IMR-90 (cell line): ENCODE data around the gene RAD51C. TPM values are rescaled to one million over a fixed set of nuclear protein-coding genes. Genes with fewer than 3 reads are reported as not detected.

Experiments
- ATAC-seq: fragments of 200-7000 bp; cut with Tn5 transposase; 2 replicates; pipeline ENCODE4 v1.9.1; 2020; ENCODE audit warnings: low read depth, mild to moderate bottlenecking, moderate library complexity
- BruUV-seq: library from RNA; stranded (reverse); fragments of 400-500 nt; replicated peaks from 2 replicates; lab custom pipeline; 2021; lab: Mats Ljungman, UMichigan
- CTCF ChIA-PET: fragments of 300-600 bp; formaldehyde crosslinking; extraction: SDS; loops from one replicate; lab custom pipeline; 2021; ENCODE audit warnings: antibody characterized with exemption; lab: Yijun Ruan, JAX
- POLR2A ChIA-PET: fragments of 300-600 bp; sonication (Branson Sonifier 250); formaldehyde crosslinking; loops from one replicate; lab custom pipeline; 2022; ENCODE audit warnings: antibody characterized with exemption; ENCODE audit not compliant: unreplicated experiment; lab: Charles Lee
- DNase-seq: peaks from one replicate; pipeline ENCODE4 v3.0.0; 2013
- H2AFZ ChIP-seq: replicated peaks from 2 replicates; pipeline ENCODE3; 2013; ENCODE audit warnings: low read length, mild to moderate bottlenecking; ENCODE audit not compliant: poor library complexity
- H2AK5ac ChIP-seq: 2 replicates; pipeline ENCODE4 v1.6.1; 2013; ENCODE audit warnings: low read depth, low read length, inconsistent platforms
- H2AK9ac ChIP-seq: replicated peaks from 2 replicates; pipeline ENCODE3; 2013; ENCODE audit warnings: mild to moderate bottlenecking, low read depth, low read length, moderate library complexity; ENCODE audit not compliant: poor library complexity
- H2BK120ac ChIP-seq: 2 replicates; pipeline ENCODE4 v1.6.1; 2013; ENCODE audit warnings: low read depth, low read length, inconsistent platforms
- H2BK15ac ChIP-seq: 3 replicates; pipeline ENCODE4 v1.6.1; 2013; ENCODE audit warnings: low read depth, low read length, inconsistent platforms
- H2BK20ac ChIP-seq: 2 replicates; pipeline ENCODE4 v1.6.1; 2013; ENCODE audit warnings: low read depth, mild to moderate bottlenecking, inconsistent platforms, low read length, moderate library complexity
- H2BK5ac ChIP-seq: 2 replicates; pipeline ENCODE4 v1.6.1; 2013; ENCODE audit warnings: mild to moderate bottlenecking, low read depth, low read length, inconsistent platforms; ENCODE audit not compliant: poor library complexity, severe bottlenecking
- H3K14ac ChIP-seq: replicated peaks from 2 replicates; pipeline ENCODE4 v1.6.1; 2013; ENCODE audit warnings: low read depth, low read length, inconsistent platforms
- H3K18ac ChIP-seq: 2 replicates; pipeline ENCODE4 v1.6.1; 2013; ENCODE audit warnings: low read depth, low read length, control low read depth
- H3K23ac ChIP-seq: 2 replicates; pipeline ENCODE4 v1.6.1; 2013; ENCODE audit warnings: low read depth, low read length, inconsistent platforms
- H3K27ac ChIP-seq: 2 replicates; pipeline ENCODE4 v1.5.1; 2013; ENCODE audit warnings: mild to moderate bottlenecking, control low read depth, low read length; ENCODE audit not compliant: insufficient read depth
- H3K27me3 ChIP-seq: 2 replicates; pipeline ENCODE4 v1.6.1; 2013; ENCODE audit warnings: low read length; ENCODE audit not compliant: control insufficient read depth, insufficient read depth
- H3K36me3 ChIP-seq: 2 replicates; pipeline ENCODE4 v1.6.1; 2013; ENCODE audit warnings: low read length, mixed read lengths; ENCODE audit not compliant: control insufficient read depth, insufficient read depth
- H3K4ac ChIP-seq: 2 replicates; pipeline ENCODE4 v1.6.1; 2013; ENCODE audit warnings: low read depth, low read length, inconsistent platforms
- H3K4me1 ChIP-seq: 2 replicates; pipeline ENCODE4 v1.6.1; 2013; ENCODE audit warnings: low read length, mixed read lengths; ENCODE audit not compliant: control insufficient read depth, insufficient read depth
- H3K4me2 ChIP-seq: 2 replicates; pipeline ENCODE4 v1.6.1; 2013; ENCODE audit warnings: low read depth, mild to moderate bottlenecking, control low read depth, low read length, moderate library complexity
- H3K4me3 ChIP-seq: 2 replicates; pipeline ENCODE4 v1.5.1; 2013; ENCODE audit warnings: low read depth, mild to moderate bottlenecking, control low read depth, low read length, moderate library complexity; ENCODE audit not compliant: insufficient read depth
- H3K56ac ChIP-seq: 2 replicates; pipeline ENCODE4 v1.6.1; 2013; ENCODE audit warnings: low read length, inconsistent platforms; ENCODE audit not compliant: insufficient read depth; ENCODE audit errors: extremely low read depth
- H3K79me1 ChIP-seq, 2 experiments: 2 replicates each; pipeline ENCODE4 v1.6.1; 2013; ENCODE audit warnings: low read length in 2 of 2, inconsistent platforms in 1 of 2, low read depth in 1 of 2
- H3K9ac ChIP-seq: 2 replicates; pipeline ENCODE4 v1.6.1; 2013; ENCODE audit warnings: low read depth, low read length, control low read depth
- H3K9me1 ChIP-seq: 2 replicates; pipeline ENCODE4 v1.6.1; 2013; ENCODE audit warnings: low read length, inconsistent platforms; ENCODE audit not compliant: insufficient read depth
- H3K9me3 ChIP-seq: 2 replicates; pipeline ENCODE4 v1.6.1; 2013; ENCODE audit warnings: low read length; ENCODE audit not compliant: control insufficient read depth, insufficient read depth
- H4K20me1 ChIP-seq: 2 replicates; pipeline ENCODE4 v1.6.1; 2013; ENCODE audit warnings: low read length, inconsistent platforms; ENCODE audit not compliant: insufficient read depth
- H4K5ac ChIP-seq: 2 replicates; pipeline ENCODE4 v1.6.1; 2013; ENCODE audit warnings: mild to moderate bottlenecking, low read depth, low read length, control low read depth
- H4K8ac ChIP-seq, 2 experiments: 2 replicates each; pipeline ENCODE4 v1.6.1; 2013; ENCODE audit warnings: low read depth in 2 of 2, low read length in 2 of 2, control low read depth in 1 of 2, inconsistent platforms in 1 of 2
- H4K91ac ChIP-seq: 2 replicates; pipeline ENCODE4 v1.6.1; 2013; ENCODE audit warnings: low read depth, low read length, inconsistent platforms; ENCODE audit not compliant: insufficient read depth
- BHLHE40 ChIP-seq: fragments of 150-350 bp; IDR thresholded peaks from 2 replicates; pipeline ENCODE4 v1.6.1; 2016; ENCODE audit warnings: mild to moderate bottlenecking, low read depth, low read length
- CEBPB ChIP-seq: IDR thresholded peaks from 2 replicates; pipeline ENCODE4 v1.6.1; 2012; ENCODE audit warnings: low read depth, low read length, improper control_type of control experiment
- CHD1 ChIP-seq: IDR thresholded peaks from 2 replicates; pipeline ENCODE4 v1.6.1; 2012; ENCODE audit warnings: low read depth, low read length, improper control_type of control experiment
- FOS ChIP-seq: fragments of 150-350 bp; IDR thresholded peaks from 2 replicates; pipeline ENCODE4 v1.6.1; 2016; ENCODE audit warnings: low read depth, low read length
- MAFK ChIP-seq: IDR thresholded peaks from 2 replicates; pipeline ENCODE4 v1.6.1; 2012; ENCODE audit warnings: low read depth, low read length, improper control_type of control experiment
- MAZ ChIP-seq: IDR thresholded peaks from 2 replicates; pipeline ENCODE4 v1.6.1; 2012; ENCODE audit warnings: low read depth, mild to moderate bottlenecking, low read length, improper control_type of control experiment, moderate library complexity, borderline replicate concordance
- MXI1 ChIP-seq: IDR thresholded peaks from 2 replicates; pipeline ENCODE4 v1.6.1; 2012; ENCODE audit warnings: low read depth, mild to moderate bottlenecking, low read length, moderate library complexity, borderline replicate concordance
- NFE2L2 ChIP-seq: fragments of 150-350 bp; IDR thresholded peaks from 2 replicates; pipeline ENCODE4 v1.6.1; 2016; ENCODE audit warnings: low read depth, mild to moderate bottlenecking, low read length
- POLR2A ChIP-seq: IDR thresholded peaks from 2 replicates; pipeline ENCODE4 v1.6.1; 2012; ENCODE audit warnings: mild to moderate bottlenecking, low read depth, low read length
- RAD21 ChIP-seq: IDR thresholded peaks from 2 replicates; pipeline ENCODE4 v1.6.1; 2012; ENCODE audit warnings: low read length, improper control_type of control experiment
- RCOR1 ChIP-seq: IDR thresholded peaks from 2 replicates; pipeline ENCODE4 v1.6.1; 2012; ENCODE audit warnings: mild to moderate bottlenecking, low read length, improper control_type of control experiment; ENCODE audit not compliant: insufficient replicate concordance
- RFX5 ChIP-seq: IDR thresholded peaks from 2 replicates; pipeline ENCODE4 v1.8.0; 2012; ENCODE audit warnings: low read depth, mild to moderate bottlenecking, low read length, moderate library complexity
- SMC3 ChIP-seq: fragments of 150-350 bp; IDR thresholded peaks from 2 replicates; pipeline ENCODE4 v1.6.1; 2016; ENCODE audit warnings: low read depth, mild to moderate bottlenecking, antibody characterized with exemption, low read length, moderate library complexity
- WGBS, 2 experiments: methylation state at CpG; one replicate each; pipeline versions ENCODE4 v1.1.5 to v1.1.7; 2013; ENCODE audit warnings: missing lambda C conversion rate in 2 of 2; ENCODE audit not compliant: insufficient read length in 1 of 2; ENCODE audit errors: extremely low coverage in 2 of 2; 5-methylcytosine and 5-hydroxymethylcytosine counted together
- dilution Hi-C: fragments of 300-500 bp; cut with HindIII; formaldehyde crosslinking; loops from one replicate; pipeline ENCODE4 v1.14.3; 2018; ENCODE audit warnings: low sequenced_read_pairs; ENCODE audit not compliant: unreplicated experiment
- in situ Hi-C: fragments of 300-500 bp; cut with MboI; formaldehyde crosslinking; loops from 3 replicates; pipeline ENCODE4 v1.14.3; 2019; ENCODE audit warnings: low sequenced_read_pairs, inconsistent platforms, mixed read lengths
- intact Hi-C: fragments of 100-400 bp; cut with micrococcal nuclease; formaldehyde crosslinking; loops from 2 replicates; pipeline ENCODE4 v1.10.0; 2022
- polyA plus RNA-seq, 3 experiments: library from polyadenylated mRNA; depleted of rRNA; stranded (reverse); fragments of >200 nt; gene quantifications; 2 replicates each; pipeline ENCODE4 v1.2.3, GENCODE V29; 2012; ENCODE audit warnings: low replicate concordance in 1 of 3
- total RNA-seq: library from RNA; depleted of rRNA; stranded (reverse); fragments of >200 nt; gene quantifications from 2 replicates; pipeline ENCODE4 v1.2.3, GENCODE V29; 2012
- TF ChIP-seq, protein P1 (sequence below): fragments of 150-350 bp; IDR thresholded peaks from 2 replicates; pipeline ENCODE4 v1.6.1; 2017; ENCODE audit warnings: mild to moderate bottlenecking, antibody characterized with exemption, low read length, low read depth
- TF ChIP-seq, protein P2 (sequence below): fragments of 150-350 bp; IDR thresholded peaks from 2 replicates; pipeline ENCODE4 v1.6.1; 2016; ENCODE audit warnings: low read depth, mild to moderate bottlenecking, low read length, moderate library complexity, borderline replicate concordance
- TF ChIP-seq, protein P3 (sequence below): conservative IDR thresholded peaks from 2 replicates; pipeline ENCODE4 v1.5.1; 2012; ENCODE audit warnings: mild to moderate bottlenecking, low read depth, low read length, improper control_type of control experiment

RAD51C gene
- total and polyA plus RNA-seq, 2 of the 4 experiments (the other 2 are of a cell fraction) = 21.1 to 28.3 TPM

DNA sequence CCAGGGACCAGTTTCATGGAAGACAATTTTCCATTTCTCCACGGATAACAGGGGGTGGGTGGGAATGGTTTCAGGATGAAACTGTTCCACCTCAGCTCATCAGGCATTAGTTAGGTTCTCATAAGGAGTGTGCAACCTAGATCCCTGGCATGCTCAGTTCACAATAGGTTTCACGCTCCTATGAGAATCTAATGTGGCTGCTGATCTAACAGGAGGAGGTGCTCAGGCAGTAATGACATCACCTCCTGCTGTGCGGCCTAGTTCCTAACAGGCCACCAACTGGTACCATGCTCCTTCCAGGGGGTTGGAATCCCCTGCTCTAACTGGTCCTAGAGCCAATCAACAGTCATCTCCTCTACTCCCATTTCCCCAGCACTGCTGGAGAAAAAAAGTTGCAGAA lies 20.4 kb upstream of the RAD51C start:
- Histone ChIP-seq H3K36me3 (no peaks in the 10 kb centered on the region), H3K18ac (no peak overlapping the region), H3K9ac (no peak overlapping the region), H4K5ac (no peak overlapping the region), H3K4me2 (no peak overlapping the region), H2BK15ac (no peak overlapping the region), H2BK20ac (no peak overlapping the region), H2BK120ac (no peak overlapping the region), H4K91ac (no peak overlapping the region), H3K4me3 (no peak overlapping the region), H3K9me3 (no peaks in the 10 kb centered on the region), H3K79me1 (no peaks in the 10 kb centered on the region), H2AK5ac (no peak overlapping the region), H2AK9ac (no peak overlapping the region), H3K23ac (no peak overlapping the region), H3K27me3 (no peaks in the 10 kb centered on the region), H2BK5ac (no peak overlapping the region), H2AFZ (no peak overlapping the region), H3K4me1 (no peaks in the 10 kb centered on the region; the same call in 1 of the 2 replicates), H3K56ac (no peak overlapping the region), H4K8ac (no peak overlapping the region), H3K4ac (no peak overlapping the region), H4K20me1 (no peaks in the 10 kb centered on the region), H3K14ac (no peak overlapping the region), H3K9me1 (peaks cover 2% of the 10 kb centered on the region), H3K27ac (no peak overlapping the region)
- ATAC-seq (no peak), DNase-seq (no peak)
- TF ChIP-seq MAFK = no peak
- TF ChIP-seq, protein P1, sequence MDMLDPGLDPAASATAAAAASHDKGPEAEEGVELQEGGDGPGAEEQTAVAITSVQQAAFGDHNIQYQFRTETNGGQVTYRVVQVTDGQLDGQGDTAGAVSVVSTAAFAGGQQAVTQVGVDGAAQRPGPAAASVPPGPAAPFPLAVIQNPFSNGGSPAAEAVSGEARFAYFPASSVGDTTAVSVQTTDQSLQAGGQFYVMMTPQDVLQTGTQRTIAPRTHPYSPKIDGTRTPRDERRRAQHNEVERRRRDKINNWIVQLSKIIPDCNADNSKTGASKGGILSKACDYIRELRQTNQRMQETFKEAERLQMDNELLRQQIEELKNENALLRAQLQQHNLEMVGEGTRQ = no peak
- TF ChIP-seq POLR2A = no peak
- no peak for TF ChIP-seq MAZ
- no peak for TF ChIP-seq RFX5
- no peak for TF ChIP-seq FOS
- TF ChIP-seq, protein P2, sequence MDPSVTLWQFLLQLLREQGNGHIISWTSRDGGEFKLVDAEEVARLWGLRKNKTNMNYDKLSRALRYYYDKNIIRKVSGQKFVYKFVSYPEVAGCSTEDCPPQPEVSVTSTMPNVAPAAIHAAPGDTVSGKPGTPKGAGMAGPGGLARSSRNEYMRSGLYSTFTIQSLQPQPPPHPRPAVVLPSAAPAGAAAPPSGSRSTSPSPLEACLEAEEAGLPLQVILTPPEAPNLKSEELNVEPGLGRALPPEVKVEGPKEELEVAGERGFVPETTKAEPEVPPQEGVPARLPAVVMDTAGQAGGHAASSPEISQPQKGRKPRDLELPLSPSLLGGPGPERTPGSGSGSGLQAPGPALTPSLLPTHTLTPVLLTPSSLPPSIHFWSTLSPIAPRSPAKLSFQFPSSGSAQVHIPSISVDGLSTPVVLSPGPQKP = no peak
- TF ChIP-seq, protein P3, sequence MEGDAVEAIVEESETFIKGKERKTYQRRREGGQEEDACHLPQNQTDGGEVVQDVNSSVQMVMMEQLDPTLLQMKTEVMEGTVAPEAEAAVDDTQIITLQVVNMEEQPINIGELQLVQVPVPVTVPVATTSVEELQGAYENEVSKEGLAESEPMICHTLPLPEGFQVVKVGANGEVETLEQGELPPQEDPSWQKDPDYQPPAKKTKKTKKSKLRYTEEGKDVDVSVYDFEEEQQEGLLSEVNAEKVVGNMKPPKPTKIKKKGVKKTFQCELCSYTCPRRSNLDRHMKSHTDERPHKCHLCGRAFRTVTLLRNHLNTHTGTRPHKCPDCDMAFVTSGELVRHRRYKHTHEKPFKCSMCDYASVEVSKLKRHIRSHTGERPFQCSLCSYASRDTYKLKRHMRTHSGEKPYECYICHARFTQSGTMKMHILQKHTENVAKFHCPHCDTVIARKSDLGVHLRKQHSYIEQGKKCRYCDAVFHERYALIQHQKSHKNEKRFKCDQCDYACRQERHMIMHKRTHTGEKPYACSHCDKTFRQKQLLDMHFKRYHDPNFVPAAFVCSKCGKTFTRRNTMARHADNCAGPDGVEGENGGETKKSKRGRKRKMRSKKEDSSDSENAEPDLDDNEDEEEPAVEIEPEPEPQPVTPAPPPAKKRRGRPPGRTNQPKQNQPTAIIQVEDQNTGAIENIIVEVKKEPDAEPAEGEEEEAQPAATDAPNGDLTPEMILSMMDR = no peak
- no peak for TF ChIP-seq CHD1
- TF ChIP-seq MXI1 = no peak
- no peak for TF ChIP-seq SMC3
- no peak for TF ChIP-seq CEBPB
- TF ChIP-seq BHLHE40 = no peak
- TF ChIP-seq RCOR1 = no peak
- TF ChIP-seq NFE2L2 = no peak
- TF ChIP-seq RAD21 = no peak
- in situ Hi-C loops = no loop called here
- dilution Hi-C loops = no loop called here
- 67% methylated on average over 1 of the region's 3 CpGs; no CpG with 5 or more reads in 1 of the 2 experiments for WGBS, 2 experiments
- no TSS peak for BruUV-seq
- POLR2A ChIA-PET = no interaction called here
- intact Hi-C loops = no loop called here
- CTCF ChIA-PET = no interaction called here
